ENCODE results near the gene NPFFR1. TPM values are rescaled to one million over a fixed set of nuclear protein-coding genes. Genes with fewer than 3 reads are reported as not detected.

The NPFFR1 gene
- total RNA-seq, 2 donors from 2014 or later: 0.02 TPM; not detected in 1

- Mint-ChIP-seq H3K36me3 (ENCODE audit: low read depth) (no peaks in the 10 kb centered on the region), H3K27me3 (ENCODE audit: insufficient read depth) (peaks cover 60% of the 10 kb centered on the region), H3K9me3 (peaks cover 5% of the 10 kb centered on the region), H3K4me3 (no peak overlapping the region), H3K4me1 (no peaks in the 10 kb centered on the region), H3K27ac (no peak overlapping the region)
- Histone ChIP-seq H3K9ac (ENCODE audit: extremely low read depth, low read length, poor library complexity, severe bottlenecking) (no peak overlapping the region), H3K9me3 (ENCODE audit: control insufficient read depth, low read length) (peaks cover 7% of the 10 kb centered on the region), H3K27ac (ENCODE audit: low read depth, low read length) (no peak overlapping the region), H3K36me3 (ENCODE audit: control insufficient read depth, insufficient read depth, low read length) (no peaks in the 10 kb centered on the region), H3K4me3 (ENCODE audit: low read length) (no peak overlapping the region), H3K27me3 (ENCODE audit: control insufficient read depth, insufficient read depth, low read length, poor library complexity, severe bottlenecking) (peaks cover 70% of the 10 kb centered on the region), H3K4me1 (ENCODE audit: control insufficient read depth, insufficient read depth, low read length) (no peaks in the 10 kb centered on the region)
- 91 to 100% methylated on average over 1 of the region's 1 CpG for WGBS, 2 experiments (ENCODE audit: insufficient coverage in 1 of 2, insufficient read length in 1 of 2)
- no peak for DNase-seq
- no peak for TF ChIP-seq CTCF (conservative IDR thresholded peaks at IDR 0.05)
Observed at GRCh38 chr10:70281609-70282008, 2.2 kb downstream of the NPFFR1 start.

- peaks cover 7% of the 10 kb centered on the region for H3K9me3 ChIP-seq (ENCODE audit: control insufficient read depth, low read length)
- H3K4me3 Mint-ChIP-seq: no peak overlapping the region
- no peak overlapping the region for H3K27ac ChIP-seq (ENCODE audit: low read depth, low read length)
- no peak for DNase-seq
- no peaks in the 10 kb centered on the region for H3K4me1 ChIP-seq (ENCODE audit: control insufficient read depth, insufficient read depth, low read length)
- no peak overlapping the region for H3K4me3 ChIP-seq (ENCODE audit: low read length)
- H3K4me1 Mint-ChIP-seq: no peaks in the 10 kb centered on the region
- no peaks in the 10 kb centered on the region for H3K36me3 Mint-ChIP-seq (ENCODE audit: low read depth)
- no peak overlapping the region for H3K27ac Mint-ChIP-seq
- peaks cover 5% of the 10 kb centered on the region for H3K9me3 Mint-ChIP-seq
- TF ChIP-seq CTCF (conservative IDR thresholded peaks at IDR 0.05): no peak
- H3K36me3 ChIP-seq (ENCODE audit: control insufficient read depth, insufficient read depth, low read length): no peaks in the 10 kb centered on the region
- H3K27me3 Mint-ChIP-seq (ENCODE audit: insufficient read depth): peaks cover 50% of the 10 kb centered on the region
- H3K27me3 ChIP-seq (ENCODE audit: control insufficient read depth, insufficient read depth, low read length, poor library complexity, severe bottlenecking): peaks cover 60% of the 10 kb centered on the region
- WGBS, 2 experiments (ENCODE audit: insufficient coverage in 1 of 2, insufficient read length in 1 of 2): 94 to 97% methylated on average over 6 of the region's 6 CpGs
- H3K9ac ChIP-seq (ENCODE audit: extremely low read depth, low read length, poor library complexity, severe bottlenecking): no peak overlapping the region
Observed at GRCh38 chr10:70280099-70280498, 3.7 kb downstream of the NPFFR1 start.

GRCh38 chr10:70277396-70278030, 6.3 kb downstream of the NPFFR1 start:
- no peak for TF ChIP-seq CTCF (conservative IDR thresholded peaks at IDR 0.05)
- Histone ChIP-seq H3K27ac (ENCODE audit: low read depth, low read length) (no peak overlapping the region), H3K36me3 (ENCODE audit: control insufficient read depth, insufficient read depth, low read length) (no peaks in the 10 kb centered on the region), H3K9ac (ENCODE audit: extremely low read depth, low read length, poor library complexity, severe bottlenecking) (no peak overlapping the region), H3K9me3 (ENCODE audit: control insufficient read depth, low read length) (no peaks in the 10 kb centered on the region), H3K4me3 (ENCODE audit: low read length) (no peak overlapping the region), H3K4me1 (ENCODE audit: control insufficient read depth, insufficient read depth, low read length) (no peaks in the 10 kb centered on the region), H3K27me3 (ENCODE audit: control insufficient read depth, insufficient read depth, low read length, poor library complexity, severe bottlenecking) (peaks cover 34% of the 10 kb centered on the region)
- no peak for DNase-seq
- no peak overlapping the region for H3K27ac Mint-ChIP-seq
- WGBS, 2 experiments (ENCODE audit: insufficient coverage in 1 of 2, insufficient read length in 1 of 2): 89% methylated on average over 3 of the region's 3 CpGs; no CpG with 5 or more reads in 1 of the 2 experiments
- no peaks in the 10 kb centered on the region for H3K9me3 Mint-ChIP-seq
- peaks cover 26% of the 10 kb centered on the region for H3K27me3 Mint-ChIP-seq (ENCODE audit: insufficient read depth)
- H3K4me1 Mint-ChIP-seq: no peaks in the 10 kb centered on the region
- no peaks in the 10 kb centered on the region for H3K36me3 Mint-ChIP-seq (ENCODE audit: low read depth)
- H3K4me3 Mint-ChIP-seq: no peak overlapping the region
